TTC549 (cell line): ENCODE results near the gene CLCNKB.
"Not testable (repeated sequence)": the region's sequence is repeated elsewhere in the genome, so short reads cannot be mapped to it uniquely, and the experiment has no call there.

ENCODE experiments used
- FAIRE-seq: peaks from 2 replicates; lab custom pipeline; 2012; peaks lifted over from hg19 to GRCh38; lab: Jason Lieb, UNC

The CLCNKB gene

GRCh38 chr1:16061266-16061665, 17.7 kb downstream of the CLCNKB start:
- no peak for FAIRE-seq

- FAIRE-seq, result not testable (repeated sequence)
Measured at GRCh38 chr1:16061989-16062686, 18.6 kb downstream of the CLCNKB start.

DNA sequence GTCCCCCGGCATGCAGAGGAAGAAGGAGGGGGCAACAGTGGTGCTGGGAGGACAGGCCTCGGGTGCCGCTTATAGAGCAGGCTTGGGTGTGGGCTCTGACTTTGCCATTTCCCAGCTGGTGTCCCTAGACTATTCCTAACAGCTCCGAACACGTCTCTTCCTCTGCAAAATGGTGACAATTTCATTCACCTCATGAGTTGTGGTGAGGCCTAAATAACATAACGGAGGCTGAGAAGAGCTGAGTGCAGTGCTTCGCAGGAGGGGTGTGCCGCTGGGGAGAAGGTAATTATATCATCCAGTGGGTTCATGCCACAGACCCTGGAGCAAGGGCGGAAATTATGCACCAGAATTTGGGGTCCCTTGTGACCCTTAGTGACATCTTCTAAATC, 19.1 kb downstream of the CLCNKB start:
- not testable (repeated sequence) for FAIRE-seq

- no peak for FAIRE-seq
Measured at GRCh38 chr1:16063226-16063829, 19.7 kb downstream of the CLCNKB start.

- no peak for FAIRE-seq
Measured at GRCh38 chr1:16063921-16064320, 20.3 kb downstream of the CLCNKB start.

DNA sequence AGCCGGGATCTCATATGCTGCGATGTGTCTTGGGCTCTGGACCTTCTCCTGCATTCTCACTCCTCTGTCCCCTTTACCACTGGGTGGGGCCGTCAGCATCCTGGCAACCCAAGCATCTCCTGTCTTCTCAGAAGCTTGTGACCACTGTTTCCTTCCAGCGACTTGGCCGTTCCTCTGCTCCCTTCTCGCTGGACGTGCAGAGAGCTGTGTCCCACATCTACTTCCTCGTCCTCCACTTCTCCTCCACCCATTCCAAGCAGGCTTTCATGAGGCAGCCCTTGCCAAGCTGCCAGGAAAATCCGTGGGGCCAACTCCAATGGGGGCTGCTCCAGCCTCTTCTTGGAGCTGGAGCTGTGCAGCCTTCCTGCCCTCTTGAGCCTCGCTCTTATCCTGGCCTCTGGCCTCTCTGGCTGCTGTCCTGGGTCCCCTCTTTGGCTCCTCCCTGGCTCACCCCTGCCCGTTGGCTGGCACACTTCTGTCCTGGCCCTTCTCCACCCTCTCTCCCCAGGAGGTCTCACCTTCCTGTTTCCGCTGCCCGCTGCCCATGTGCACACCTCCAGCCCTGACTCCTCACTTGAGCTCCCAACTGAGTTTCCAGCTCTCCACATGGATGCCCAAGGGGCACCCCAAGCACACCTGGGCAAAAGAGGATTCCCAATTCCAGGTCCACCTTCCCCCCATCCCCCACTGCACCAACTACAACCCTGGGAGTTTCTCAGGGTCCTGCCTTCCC, 21.1 kb downstream of the CLCNKB start:
- no peak for FAIRE-seq

- no peak for FAIRE-seq
Measured at GRCh38 chr1:16065269-16065576, 21.6 kb downstream of the CLCNKB start.

DNA sequence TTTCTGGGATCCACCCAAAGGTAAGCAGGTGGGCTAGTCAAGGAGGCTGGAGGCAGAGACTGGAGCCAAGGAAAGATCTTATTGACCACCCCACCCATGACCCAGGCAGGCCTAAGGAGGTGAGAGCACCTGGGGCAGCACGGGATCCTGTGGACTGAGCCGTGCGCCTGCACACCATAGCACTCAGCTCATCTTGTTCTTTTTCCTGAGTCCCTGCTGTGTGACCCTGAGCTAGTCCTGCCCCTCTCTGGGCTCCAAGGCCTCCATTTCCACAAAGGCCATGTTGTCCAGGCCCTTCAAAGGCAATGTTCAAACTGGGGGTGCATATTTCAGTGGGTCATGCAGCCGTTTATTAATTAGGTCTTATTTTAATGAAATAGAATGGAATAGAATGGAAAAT, 22.7 kb downstream of the CLCNKB start:
- FAIRE-seq, result no peak

- FAIRE-seq, result no peak
Measured at GRCh38 chr1:16067127-16067768, 23.7 kb downstream of the CLCNKB start.

DNA sequence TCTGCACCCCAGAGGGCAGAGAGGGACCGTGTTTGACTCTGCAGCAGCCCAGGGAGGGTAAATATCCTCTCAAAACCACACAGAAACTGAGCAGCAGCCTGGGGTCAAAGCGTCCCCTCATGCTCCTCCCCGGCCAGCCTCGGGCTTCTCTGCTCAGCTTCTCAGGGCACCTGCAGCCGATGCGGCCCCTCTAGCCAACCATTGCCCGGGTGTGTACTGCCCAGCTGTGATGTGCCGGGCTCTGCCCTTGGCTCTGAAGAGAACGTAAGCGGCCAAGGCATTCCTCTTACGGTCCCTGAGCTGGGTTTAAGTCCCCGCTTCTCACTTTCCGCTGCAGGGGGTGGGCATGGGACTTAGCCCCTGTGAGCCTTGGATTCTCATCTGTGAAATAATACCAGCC, 24.4 kb downstream of the CLCNKB start:
- no peak for FAIRE-seq

DNA sequence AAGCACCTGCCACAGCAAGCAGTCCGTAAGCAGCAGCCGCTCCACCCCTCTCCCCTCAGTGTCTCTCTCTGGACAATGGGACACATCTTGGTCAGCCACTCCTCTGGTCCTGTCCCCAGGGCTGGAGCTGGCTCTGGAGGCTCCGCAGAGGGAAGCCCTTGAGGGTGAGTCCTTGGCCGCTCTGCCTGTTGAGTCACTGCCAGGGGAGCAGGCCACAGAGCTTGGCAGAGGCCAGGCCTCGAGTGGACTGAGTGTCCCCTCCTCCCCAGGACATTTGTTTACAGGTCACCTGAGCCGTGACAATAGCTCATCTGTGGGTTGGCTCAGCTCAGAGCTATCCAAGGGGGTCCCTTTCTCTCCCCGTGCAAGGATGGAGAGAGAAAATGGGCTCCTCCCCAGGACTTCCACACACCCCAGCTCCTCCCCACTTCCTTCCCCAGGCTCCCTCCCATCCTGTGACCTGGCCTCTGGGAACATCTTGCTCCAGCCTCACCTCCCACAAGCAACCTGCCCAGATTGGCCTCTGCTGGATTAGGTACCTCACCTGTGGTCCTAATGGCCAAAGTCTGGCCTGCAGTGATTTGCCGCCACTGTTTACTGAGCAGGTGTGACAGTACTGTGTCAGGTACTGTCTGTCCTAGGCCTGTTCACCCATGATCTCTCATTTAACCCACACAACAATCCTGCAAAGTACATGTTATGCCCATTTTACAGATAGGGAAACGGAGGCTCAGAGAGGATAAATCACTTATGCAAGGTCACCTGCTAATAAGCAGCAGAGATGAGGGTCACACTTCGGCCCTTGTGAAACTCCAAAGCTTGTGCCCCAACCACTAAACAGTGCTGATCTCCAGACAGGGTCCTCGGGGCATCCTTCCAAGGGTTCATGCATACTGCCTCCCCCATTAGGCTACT, 25.0 kb downstream of the CLCNKB start:
- FAIRE-seq, result no peak

- FAIRE-seq, result no peak
Measured at GRCh38 chr1:16070640-16071355, 27.2 kb downstream of the CLCNKB start.

- no peak for FAIRE-seq
Measured at GRCh38 chr1:16071614-16072013, 28.0 kb downstream of the CLCNKB start.

- no peak for FAIRE-seq
Measured at GRCh38 chr1:16072095-16072494, 28.5 kb downstream of the CLCNKB start.

- FAIRE-seq, result no peak
Measured at GRCh38 chr1:16072616-16073484, 29.3 kb downstream of the CLCNKB start.

GRCh38 chr1:16073490-16074119, 30.0 kb downstream of the CLCNKB start, which contains the start of gene FAM131C:
Gene FAM131C, minus strand, starts transcription at chr1:16073651. Its CDS starts 209 bp downstream, at chr1:16073442.
- no peak for FAIRE-seq

DNA sequence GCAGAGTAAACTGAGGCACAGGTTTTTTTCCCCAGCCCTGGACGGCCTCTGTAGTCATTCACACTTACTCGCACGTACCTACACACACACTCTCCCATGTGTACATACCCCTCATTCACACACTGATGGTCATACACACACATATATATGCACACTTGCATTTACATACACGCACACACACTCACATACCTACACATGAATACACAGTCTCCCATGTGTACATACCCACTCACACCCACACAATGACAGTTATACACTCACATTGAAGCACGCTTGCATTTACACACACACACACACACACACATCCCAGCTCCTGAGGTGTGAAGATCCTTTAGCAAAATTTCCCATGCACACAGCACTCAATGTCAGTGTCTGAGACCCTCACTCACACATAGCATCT, 30.6 kb downstream of the CLCNKB start:
- FAIRE-seq, result no peak

DNA sequence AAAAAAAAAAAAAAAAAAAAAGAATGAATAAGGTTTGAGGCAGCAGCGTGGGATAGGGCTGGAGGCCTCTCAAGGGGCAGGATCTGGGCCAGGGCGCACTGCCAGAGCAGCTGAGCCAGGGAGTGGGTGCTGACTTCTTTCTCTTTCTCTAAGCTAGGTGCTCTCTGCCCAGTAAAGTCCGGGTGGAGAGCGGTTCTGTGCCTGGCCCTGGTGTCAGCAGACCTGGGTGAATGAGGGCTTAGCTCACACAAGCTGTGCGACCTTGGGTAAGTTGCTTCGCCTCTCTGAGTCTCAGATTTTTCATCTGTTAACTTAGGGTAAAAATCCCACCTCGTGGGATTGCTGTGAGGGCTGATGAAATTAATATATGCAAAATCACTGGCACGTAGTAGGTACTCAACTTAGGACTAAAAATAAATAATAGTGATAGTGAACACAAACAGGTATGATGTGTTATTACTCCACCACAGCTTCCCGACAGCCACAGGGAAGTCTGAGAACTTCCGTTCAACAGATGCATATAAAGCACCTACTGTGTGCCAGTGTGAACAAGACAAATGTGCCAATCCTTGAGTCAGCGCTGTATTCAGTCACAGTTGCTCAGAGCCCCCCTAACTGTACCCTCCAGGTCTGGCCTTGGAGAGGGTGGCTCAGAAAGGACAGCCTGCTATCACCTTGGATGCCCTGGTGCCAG, 31.9 kb downstream of the CLCNKB start:
- no peak for FAIRE-seq
